HEK293 (cell line): ENCODE results near the gene USP33.

Experiments used
- EGR2 ChIP-seq: fragments of 450-650 bp; formaldehyde crosslinking; IDR thresholded peaks from 2 replicates; pipeline ENCODE4 v1.5.1; 2016; ENCODE audit warnings: low read depth, missing biosample characterization, missing genetic modification characterization
- IKZF3 ChIP-seq: fragments of 450-650 bp; IDR thresholded peaks from 2 replicates; pipeline ENCODE4 v1.5.0; 2018; ENCODE audit warnings: missing biosample characterization, mild to moderate bottlenecking, missing genetic modification characterization, moderate library complexity
- MEIS1 ChIP-seq: sonication (generic); formaldehyde crosslinking; IDR thresholded peaks from 2 replicates; pipeline ENCODE4 v1.8.1; 2022; ENCODE audit warnings: missing genetic modification reagents, mild to moderate bottlenecking, borderline replicate concordance
- YY2 ChIP-seq: fragments of 450-650 bp; formaldehyde crosslinking; IDR thresholded peaks from 2 replicates; pipeline ENCODE4 v1.5.1; 2016; ENCODE audit warnings: missing biosample characterization, missing genetic modification characterization
- ZBTB21 ChIP-seq: fragments of 450-650 bp; formaldehyde crosslinking; IDR thresholded peaks from 2 replicates; pipeline ENCODE4 v1.5.1; 2017; ENCODE audit warnings: missing biosample characterization, missing genetic modification characterization
- ZNF114 ChIP-seq: fragments of 450-650 bp; formaldehyde crosslinking; IDR thresholded peaks from 2 replicates; pipeline ENCODE4 v1.5.0; 2017; ENCODE audit warnings: missing biosample characterization, missing genetic modification characterization
- ZNF140 ChIP-seq: fragments of 450-650 bp; formaldehyde crosslinking; IDR thresholded peaks from 2 replicates; pipeline ENCODE4 v1.5.1; 2016; ENCODE audit warnings: missing biosample characterization, missing genetic modification characterization
- ZNF146 ChIP-seq: fragments of 450-650 bp; formaldehyde crosslinking; IDR thresholded peaks from 2 replicates; pipeline ENCODE4 v1.5.1; 2016; ENCODE audit warnings: missing biosample characterization, missing genetic modification characterization
- ZNF221 ChIP-seq: fragments of 450-650 bp; formaldehyde crosslinking; IDR thresholded peaks from 2 replicates; pipeline ENCODE4 v1.5.1; 2017; ENCODE audit warnings: missing biosample characterization, missing genetic modification characterization, borderline replicate concordance
- ZNF223 ChIP-seq: fragments of 450-650 bp; formaldehyde crosslinking; IDR thresholded peaks from 2 replicates; pipeline ENCODE4 v1.5.1; 2016; ENCODE audit warnings: missing biosample characterization, missing genetic modification characterization
- ZNF23 ChIP-seq: fragments of 450-650 bp; formaldehyde crosslinking; IDR thresholded peaks from 2 replicates; pipeline ENCODE4 v1.5.1; 2016; ENCODE audit warnings: missing biosample characterization, missing genetic modification characterization, borderline replicate concordance
- ZNF248 ChIP-seq: fragments of 450-650 bp; formaldehyde crosslinking; IDR thresholded peaks from 2 replicates; pipeline ENCODE4 v1.5.1; 2017; ENCODE audit warnings: missing biosample characterization, missing genetic modification characterization
- ZNF274 ChIP-seq, 2 experiments: fragments of 200-500 bp in 1 of 2; fragments of 450-650 bp in 1 of 2; sonication (Bioruptor generic) in 1 of 2; formaldehyde crosslinking in 1 of 2; IDR thresholded peaks; 2 replicates each; pipeline versions ENCODE4 v1.5.1 to v1.6.1; 2014 to 2016; ENCODE audit warnings: borderline replicate concordance in 1 of 2, inconsistent platforms in 1 of 2, low read length in 1 of 2, missing biosample characterization in 1 of 2, missing genetic modification characterization in 1 of 2
- ZNF311 ChIP-seq: fragments of 450-650 bp; formaldehyde crosslinking; IDR thresholded peaks from 2 replicates; pipeline ENCODE4 v1.5.1; 2017; ENCODE audit warnings: missing biosample characterization, missing genetic modification characterization, borderline replicate concordance
- ZNF350 ChIP-seq: fragments of 450-650 bp; formaldehyde crosslinking; IDR thresholded peaks from 2 replicates; pipeline ENCODE4 v1.5.0; 2017; ENCODE audit warnings: missing biosample characterization, mild to moderate bottlenecking, missing genetic modification characterization
- ZNF366 ChIP-seq: fragments of 450-650 bp; formaldehyde crosslinking; conservative IDR thresholded peaks from 2 replicates; pipeline ENCODE4 v1.5.1; 2016; ENCODE audit warnings: missing biosample characterization, missing genetic modification characterization
- ZNF394 ChIP-seq: fragments of 450-650 bp; formaldehyde crosslinking; IDR thresholded peaks from 2 replicates; pipeline ENCODE4 v1.5.1; 2016; ENCODE audit warnings: missing biosample characterization, missing genetic modification characterization, mild to moderate bottlenecking, moderate library complexity, borderline replicate concordance
- ZNF510 ChIP-seq: fragments of 450-650 bp; formaldehyde crosslinking; IDR thresholded peaks from 2 replicates; pipeline ENCODE4 v1.5.1; 2018; ENCODE audit warnings: mild to moderate bottlenecking, missing genetic modification characterization, missing biosample characterization; ENCODE audit not compliant: insufficient replicate concordance
- ZNF548 ChIP-seq: fragments of 450-650 bp; formaldehyde crosslinking; IDR thresholded peaks from 2 replicates; pipeline ENCODE4 v1.5.1; 2016; ENCODE audit warnings: missing biosample characterization, missing genetic modification characterization
- ZNF555 ChIP-seq: fragments of 450-650 bp; formaldehyde crosslinking; conservative IDR thresholded peaks from 2 replicates; pipeline ENCODE4 v1.5.1; 2017; ENCODE audit warnings: missing biosample characterization, mild to moderate bottlenecking, missing genetic modification characterization, inconsistent platforms
- ZNF623 ChIP-seq: fragments of 450-650 bp; formaldehyde crosslinking; IDR thresholded peaks from 2 replicates; pipeline ENCODE4 v1.5.1; 2016; ENCODE audit warnings: missing biosample characterization, missing genetic modification characterization
- ZNF707 ChIP-seq: fragments of 450-650 bp; formaldehyde crosslinking; IDR thresholded peaks from 2 replicates; pipeline ENCODE4 v1.5.1; 2016; ENCODE audit warnings: missing biosample characterization, missing genetic modification characterization
- ZNF777 ChIP-seq: fragments of 450-650 bp; formaldehyde crosslinking; IDR thresholded peaks from 2 replicates; pipeline ENCODE4 v1.5.1; 2017; ENCODE audit warnings: missing biosample characterization, missing genetic modification characterization, borderline replicate concordance
- ZNF830 ChIP-seq: fragments of 450-650 bp; IDR thresholded peaks from 2 replicates; pipeline ENCODE4 v1.5.0; 2018; ENCODE audit warnings: missing biosample characterization, missing genetic modification characterization, low read depth, mild to moderate bottlenecking, moderate library complexity
- ZSCAN23 ChIP-seq: fragments of 450-650 bp; formaldehyde crosslinking; IDR thresholded peaks from 2 replicates; pipeline ENCODE4 v1.5.1; 2016; ENCODE audit warnings: missing biosample characterization, missing genetic modification characterization
- TF ChIP-seq, protein P1 (sequence below): fragments of 450-650 bp; formaldehyde crosslinking; IDR thresholded peaks from 2 replicates; pipeline ENCODE4 v1.5.1; 2016; ENCODE audit warnings: missing biosample characterization, missing genetic modification characterization
- TF ChIP-seq, protein P2 (sequence below): fragments of 450-650 bp; formaldehyde crosslinking; optimal IDR thresholded peaks from 2 replicates; pipeline ENCODE3; 2016; ENCODE audit warnings: missing biosample characterization, mild to moderate bottlenecking, missing genetic modification characterization
- TF ChIP-seq, protein P3 (sequence below): fragments of 450-650 bp; formaldehyde crosslinking; IDR thresholded peaks from 2 replicates; pipeline ENCODE4 v1.5.1; 2017; ENCODE audit warnings: missing biosample characterization, mild to moderate bottlenecking, missing genetic modification characterization, moderate library complexity
- TF ChIP-seq, protein P4 (sequence below): fragments of 450-650 bp; formaldehyde crosslinking; conservative IDR thresholded peaks from 2 replicates; pipeline ENCODE4 v1.5.1; 2016; ENCODE audit warnings: low read depth, missing biosample characterization, missing genetic modification characterization
- TF ChIP-seq, protein P5 (sequence below): fragments of 450-650 bp; formaldehyde crosslinking; IDR thresholded peaks from 2 replicates; pipeline ENCODE4 v1.5.1; 2017; ENCODE audit warnings: missing biosample characterization, missing genetic modification characterization

The USP33 gene

DNA sequence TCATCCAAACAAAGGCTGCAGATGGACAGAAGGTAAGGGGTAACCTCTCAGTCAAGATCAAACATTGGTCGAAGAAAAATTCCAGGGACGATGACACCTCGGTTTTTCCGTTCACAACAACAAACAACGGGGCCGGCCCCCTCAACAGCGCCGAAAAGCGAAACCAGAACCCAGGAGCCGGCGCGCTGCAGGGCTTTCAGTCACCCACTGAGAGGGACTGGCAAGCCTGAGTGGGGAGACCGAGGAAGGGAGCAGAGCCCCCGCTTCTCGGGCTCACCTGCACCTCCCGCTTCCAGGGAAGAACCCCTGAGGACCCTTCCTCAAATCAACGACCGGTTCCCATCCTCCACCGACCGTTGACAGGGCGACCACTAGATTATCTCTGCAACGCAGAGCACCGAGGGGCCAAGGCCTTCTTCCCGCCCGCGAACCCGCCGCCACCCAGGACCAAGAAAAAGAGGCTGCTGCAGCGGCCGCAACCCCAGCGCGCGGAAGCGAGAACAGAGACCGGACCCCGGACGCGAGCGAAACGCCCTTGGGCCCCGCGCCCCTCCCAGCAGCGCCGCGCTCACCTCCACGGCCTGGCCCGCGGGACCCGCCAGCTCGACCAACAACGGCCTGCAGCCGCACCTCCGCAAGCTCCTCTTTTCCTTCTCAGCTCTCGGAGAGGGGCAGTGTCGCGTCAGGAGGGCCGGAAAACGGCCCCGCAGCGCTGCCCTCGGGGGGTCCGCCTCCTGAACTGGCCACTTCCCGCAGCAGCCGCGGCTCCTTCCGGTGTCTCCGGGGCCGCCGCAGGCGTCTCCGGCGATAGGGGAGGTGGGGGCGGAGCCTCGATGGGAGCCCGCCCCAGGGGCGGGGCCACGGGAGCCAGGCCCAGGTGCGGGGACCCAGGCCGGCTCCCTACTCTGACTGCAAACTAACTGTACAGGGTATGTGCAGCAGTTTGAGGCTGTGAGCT, at the start of gene USP33 (continued):
- TF ChIP-seq ZNF23 (tag by site-specific recombination) (no peak), ZNF140 (tag by site-specific recombination) (no peak), IKZF3 (tag by site-specific recombination) (peak; percentile 60), ZNF555 (tag by site-specific recombination) (no peak), ZSCAN23 (no peak), ZNF777 (tag by site-specific recombination) (no peak), ZNF146 (tag by site-specific recombination) (peak; percentile 22; the same call in 1 of the 2 replicates), ZNF366 (no peak), ZNF548 (no peak), ZNF830 (tag by site-specific recombination) (no peak), ZNF248 (no peak), MEIS1 (CRISPR knock-in tag) (no peak), ZNF350 (no peak), ZNF221 (tag by site-specific recombination) (no peak), EGR2 (0 out of 2 replicates have a peak, but pooled peaks have one; percentile 13), ZNF274 (IDR thresholded peaks at IDR 0.05; ENCODE audit: low read length) (no peak), ZNF274 (tag by site-specific recombination; IDR thresholded peaks at IDR 0.05; ENCODE audit: borderline replicate concordance) (no peak), ZNF510 (tag by site-specific recombination) (no peak), ZNF114 (tag by site-specific recombination) (no peak), ZNF623 (no peak), ZNF311 (tag by site-specific recombination) (no peak), ZBTB21 (tag by site-specific recombination) (no peak), ZNF223 (tag by site-specific recombination) (no peak), YY2 (tag by site-specific recombination) (no peak), ZNF394 (tag by site-specific recombination) (0 out of 2 replicates have a peak, but pooled peaks have one; percentile 55), ZNF707 (tag by site-specific recombination) (no peak)
- TF ChIP-seq, protein P1, sequence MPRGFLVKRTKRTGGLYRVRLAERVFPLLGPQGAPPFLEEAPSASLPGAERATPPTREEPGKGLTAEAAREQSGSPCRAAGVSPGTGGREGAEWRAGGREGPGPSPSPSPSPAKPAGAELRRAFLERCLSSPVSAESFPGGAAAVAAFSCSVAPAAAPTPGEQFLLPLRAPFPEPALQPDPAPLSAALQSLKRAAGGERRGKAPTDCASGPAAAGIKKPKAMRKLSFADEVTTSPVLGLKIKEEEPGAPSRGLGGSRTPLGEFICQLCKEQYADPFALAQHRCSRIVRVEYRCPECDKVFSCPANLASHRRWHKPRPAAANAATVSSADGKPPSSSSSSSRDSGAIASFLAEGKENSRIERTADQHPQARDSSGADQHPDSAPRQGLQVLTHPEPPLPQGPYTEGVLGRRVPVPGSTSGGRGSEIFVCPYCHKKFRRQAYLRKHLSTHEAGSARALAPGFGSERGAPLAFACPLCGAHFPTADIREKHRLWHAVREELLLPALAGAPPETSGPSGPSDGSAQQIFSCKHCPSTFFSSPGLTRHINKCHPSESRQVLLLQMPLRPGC (tag by site-specific recombination) = no peak
- TF ChIP-seq, protein P2, sequence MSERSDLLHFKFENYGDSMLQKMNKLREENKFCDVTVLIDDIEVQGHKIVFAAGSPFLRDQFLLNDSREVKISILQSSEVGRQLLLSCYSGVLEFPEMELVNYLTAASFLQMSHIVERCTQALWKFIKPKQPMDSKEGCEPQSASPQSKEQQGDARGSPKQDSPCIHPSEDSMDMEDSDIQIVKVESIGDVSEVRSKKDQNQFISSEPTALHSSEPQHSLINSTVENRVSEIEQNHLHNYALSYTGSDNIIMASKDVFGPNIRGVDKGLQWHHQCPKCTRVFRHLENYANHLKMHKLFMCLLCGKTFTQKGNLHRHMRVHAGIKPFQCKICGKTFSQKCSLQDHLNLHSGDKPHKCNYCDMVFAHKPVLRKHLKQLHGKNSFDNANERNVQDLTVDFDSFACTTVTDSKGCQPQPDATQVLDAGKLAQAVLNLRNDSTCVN (tag by site-specific recombination) = peak; percentile 95
- TF ChIP-seq, protein P3, sequence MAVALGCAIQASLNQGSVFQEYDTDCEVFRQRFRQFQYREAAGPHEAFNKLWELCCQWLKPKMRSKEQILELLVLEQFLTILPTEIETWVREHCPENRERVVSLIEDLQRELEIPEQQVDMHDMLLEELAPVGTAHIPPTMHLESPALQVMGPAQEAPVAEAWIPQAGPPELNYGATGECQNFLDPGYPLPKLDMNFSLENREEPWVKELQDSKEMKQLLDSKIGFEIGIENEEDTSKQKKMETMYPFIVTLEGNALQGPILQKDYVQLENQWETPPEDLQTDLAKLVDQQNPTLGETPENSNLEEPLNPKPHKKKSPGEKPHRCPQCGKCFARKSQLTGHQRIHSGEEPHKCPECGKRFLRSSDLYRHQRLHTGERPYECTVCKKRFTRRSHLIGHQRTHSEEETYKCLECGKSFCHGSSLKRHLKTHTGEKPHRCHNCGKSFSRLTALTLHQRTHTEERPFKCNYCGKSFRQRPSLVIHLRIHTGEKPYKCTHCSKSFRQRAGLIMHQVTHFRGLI = no peak
- TF ChIP-seq, protein P4, sequence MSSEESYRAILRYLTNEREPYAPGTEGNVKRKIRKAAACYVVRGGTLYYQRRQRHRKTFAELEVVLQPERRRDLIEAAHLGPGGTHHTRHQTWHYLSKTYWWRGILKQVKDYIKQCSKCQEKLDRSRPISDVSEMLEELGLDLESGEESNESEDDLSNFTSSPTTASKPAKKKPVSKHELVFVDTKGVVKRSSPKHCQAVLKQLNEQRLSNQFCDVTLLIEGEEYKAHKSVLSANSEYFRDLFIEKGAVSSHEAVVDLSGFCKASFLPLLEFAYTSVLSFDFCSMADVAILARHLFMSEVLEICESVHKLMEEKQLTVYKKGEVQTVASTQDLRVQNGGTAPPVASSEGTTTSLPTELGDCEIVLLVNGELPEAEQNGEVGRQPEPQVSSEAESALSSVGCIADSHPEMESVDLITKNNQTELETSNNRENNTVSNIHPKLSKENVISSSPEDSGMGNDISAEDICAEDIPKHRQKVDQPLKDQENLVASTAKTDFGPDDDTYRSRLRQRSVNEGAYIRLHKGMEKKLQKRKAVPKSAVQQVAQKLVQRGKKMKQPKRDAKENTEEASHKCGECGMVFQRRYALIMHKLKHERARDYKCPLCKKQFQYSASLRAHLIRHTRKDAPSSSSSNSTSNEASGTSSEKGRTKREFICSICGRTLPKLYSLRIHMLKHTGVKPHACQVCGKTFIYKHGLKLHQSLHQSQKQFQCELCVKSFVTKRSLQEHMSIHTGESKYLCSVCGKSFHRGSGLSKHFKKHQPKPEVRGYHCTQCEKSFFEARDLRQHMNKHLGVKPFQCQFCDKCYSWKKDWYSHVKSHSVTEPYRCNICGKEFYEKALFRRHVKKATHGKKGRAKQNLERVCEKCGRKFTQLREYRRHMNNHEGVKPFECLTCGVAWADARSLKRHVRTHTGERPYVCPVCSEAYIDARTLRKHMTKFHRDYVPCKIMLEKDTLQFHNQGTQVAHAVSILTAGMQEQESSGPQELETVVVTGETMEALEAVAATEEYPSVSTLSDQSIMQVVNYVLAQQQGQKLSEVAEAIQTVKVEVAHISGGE (tag by site-specific recombination) = peak; percentile 96
- TF ChIP-seq, protein P5, sequence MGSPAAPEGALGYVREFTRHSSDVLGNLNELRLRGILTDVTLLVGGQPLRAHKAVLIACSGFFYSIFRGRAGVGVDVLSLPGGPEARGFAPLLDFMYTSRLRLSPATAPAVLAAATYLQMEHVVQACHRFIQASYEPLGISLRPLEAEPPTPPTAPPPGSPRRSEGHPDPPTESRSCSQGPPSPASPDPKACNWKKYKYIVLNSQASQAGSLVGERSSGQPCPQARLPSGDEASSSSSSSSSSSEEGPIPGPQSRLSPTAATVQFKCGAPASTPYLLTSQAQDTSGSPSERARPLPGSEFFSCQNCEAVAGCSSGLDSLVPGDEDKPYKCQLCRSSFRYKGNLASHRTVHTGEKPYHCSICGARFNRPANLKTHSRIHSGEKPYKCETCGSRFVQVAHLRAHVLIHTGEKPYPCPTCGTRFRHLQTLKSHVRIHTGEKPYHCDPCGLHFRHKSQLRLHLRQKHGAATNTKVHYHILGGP (tag by site-specific recombination) = no peak
